Measurements from ENCODE around the gene MSL2.
"Not testable (repeated sequence)": the region's sequence is repeated elsewhere in the genome, so short reads cannot be mapped to it uniquely, and the experiment has no call there.

Gene MSL2

GRCh38 chr3:136151219-136151618 is 44.9 kb downstream of the MSL2 start:
- DNase-seq = no peak
- Histone ChIP-seq H3K4me3 (ENCODE audit: low read depth, low read length) (no peak overlapping the region), H3K27me3 (ENCODE audit: insufficient read depth, low read depth, severe bottlenecking) (no peaks in the 10 kb centered on the region), H3K9me3 (ENCODE audit: severe bottlenecking) (no peaks in the 10 kb centered on the region), H3K27ac (no peak overlapping the region), H3K36me3 (peaks cover 43% of the 10 kb centered on the region)
- TF ChIP-seq, protein P1, sequence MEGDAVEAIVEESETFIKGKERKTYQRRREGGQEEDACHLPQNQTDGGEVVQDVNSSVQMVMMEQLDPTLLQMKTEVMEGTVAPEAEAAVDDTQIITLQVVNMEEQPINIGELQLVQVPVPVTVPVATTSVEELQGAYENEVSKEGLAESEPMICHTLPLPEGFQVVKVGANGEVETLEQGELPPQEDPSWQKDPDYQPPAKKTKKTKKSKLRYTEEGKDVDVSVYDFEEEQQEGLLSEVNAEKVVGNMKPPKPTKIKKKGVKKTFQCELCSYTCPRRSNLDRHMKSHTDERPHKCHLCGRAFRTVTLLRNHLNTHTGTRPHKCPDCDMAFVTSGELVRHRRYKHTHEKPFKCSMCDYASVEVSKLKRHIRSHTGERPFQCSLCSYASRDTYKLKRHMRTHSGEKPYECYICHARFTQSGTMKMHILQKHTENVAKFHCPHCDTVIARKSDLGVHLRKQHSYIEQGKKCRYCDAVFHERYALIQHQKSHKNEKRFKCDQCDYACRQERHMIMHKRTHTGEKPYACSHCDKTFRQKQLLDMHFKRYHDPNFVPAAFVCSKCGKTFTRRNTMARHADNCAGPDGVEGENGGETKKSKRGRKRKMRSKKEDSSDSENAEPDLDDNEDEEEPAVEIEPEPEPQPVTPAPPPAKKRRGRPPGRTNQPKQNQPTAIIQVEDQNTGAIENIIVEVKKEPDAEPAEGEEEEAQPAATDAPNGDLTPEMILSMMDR (IDR thresholded peaks at IDR 0.05; ENCODE audit: low read depth, low read length) = no peak

- H3K27me3 ChIP-seq (ENCODE audit: insufficient read depth, low read depth, severe bottlenecking) = no peaks in the 10 kb centered on the region
- peaks cover 49% of the 10 kb centered on the region for H3K36me3 ChIP-seq
- DNase-seq = no peak
- TF ChIP-seq, protein P1 (IDR thresholded peaks at IDR 0.05; ENCODE audit: low read depth, low read length) = no peak
- H3K27ac ChIP-seq = no peak overlapping the region
- H3K9me3 ChIP-seq (ENCODE audit: severe bottlenecking) = no peaks in the 10 kb centered on the region
- no peak overlapping the region for H3K4me3 ChIP-seq (ENCODE audit: low read depth, low read length)
Measured at GRCh38 chr3:136149667-136150066, 46.5 kb downstream of the MSL2 start.

GRCh38 chr3:136146981-136147729 is 49.0 kb downstream of the MSL2 start:
- no peak for DNase-seq

DNA sequence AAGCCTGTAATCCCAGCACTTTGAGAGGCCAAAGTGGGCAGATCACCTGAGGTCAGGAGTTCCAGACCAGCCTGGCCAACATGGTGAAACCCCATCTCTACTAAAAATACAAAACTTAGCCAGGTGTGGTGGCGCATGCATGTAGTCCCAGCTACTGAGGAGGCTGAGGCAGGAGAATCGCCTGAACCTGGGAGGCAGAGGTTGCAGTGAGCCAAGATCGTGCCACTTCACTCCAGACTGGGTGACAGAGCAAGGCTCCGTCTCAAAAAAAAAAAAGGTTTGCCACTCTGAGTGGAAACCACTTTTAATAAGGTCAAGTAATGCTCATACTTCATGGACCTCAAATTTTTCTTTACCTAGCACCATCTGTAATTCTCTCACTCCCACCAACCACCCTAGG is 51.7 kb downstream of the MSL2 start:
- not testable (repeated sequence) for H3K27ac ChIP-seq; DNase-seq; H3K9me3 ChIP-seq (ENCODE audit: severe bottlenecking); H3K4me3 ChIP-seq (ENCODE audit: low read depth, low read length); H3K27me3 ChIP-seq (ENCODE audit: insufficient read depth, low read depth, severe bottlenecking)
- H3K36me3 ChIP-seq = peaks cover 16% of the 10 kb centered on the region

More at GRCh38 chr3:136146981-136147729, 49.0 kb downstream of the MSL2 start:
- H3K9me3 ChIP-seq (ENCODE audit: severe bottlenecking) = no peaks in the 10 kb centered on the region
- peaks cover 40% of the 10 kb centered on the region for H3K36me3 ChIP-seq
- no peak overlapping the region for H3K4me3 ChIP-seq (ENCODE audit: low read depth, low read length)
- H3K27me3 ChIP-seq (ENCODE audit: insufficient read depth, low read depth, severe bottlenecking) = no peaks in the 10 kb centered on the region
- H3K27ac ChIP-seq = no peak overlapping the region
- TF ChIP-seq, protein P1 (IDR thresholded peaks at IDR 0.05; ENCODE audit: low read depth, low read length) = no peak

DNA sequence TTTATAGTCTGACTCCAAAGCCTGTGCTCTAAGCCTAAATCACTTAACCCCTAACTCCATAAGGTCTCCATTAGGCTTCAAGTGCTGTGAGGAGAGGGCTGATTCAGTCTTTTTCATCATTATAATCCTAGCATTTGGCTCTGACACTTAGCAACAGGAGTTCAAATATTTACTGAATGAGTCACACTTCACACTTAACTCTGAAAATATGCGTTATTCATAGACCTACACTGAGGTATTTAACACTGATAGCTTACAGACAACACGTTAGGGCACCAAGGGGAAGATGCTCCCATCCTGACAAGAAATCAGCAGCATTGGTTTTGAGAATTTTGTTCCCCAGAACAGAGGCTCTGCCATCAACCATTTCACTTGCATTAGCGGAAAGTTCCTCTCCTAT is 53.5 kb downstream of the MSL2 start:
- TF ChIP-seq, protein P1 (IDR thresholded peaks at IDR 0.05; ENCODE audit: low read depth, low read length) = no peak
- Histone ChIP-seq H3K27me3 (ENCODE audit: insufficient read depth, low read depth, severe bottlenecking) (no peaks in the 10 kb centered on the region), H3K9me3 (ENCODE audit: severe bottlenecking) (peaks cover 2% of the 10 kb centered on the region), H3K27ac (no peak overlapping the region), H3K36me3 (peaks cover 12% of the 10 kb centered on the region), H3K4me3 (ENCODE audit: low read depth, low read length) (no peak overlapping the region)
- no peak for DNase-seq

DNA sequence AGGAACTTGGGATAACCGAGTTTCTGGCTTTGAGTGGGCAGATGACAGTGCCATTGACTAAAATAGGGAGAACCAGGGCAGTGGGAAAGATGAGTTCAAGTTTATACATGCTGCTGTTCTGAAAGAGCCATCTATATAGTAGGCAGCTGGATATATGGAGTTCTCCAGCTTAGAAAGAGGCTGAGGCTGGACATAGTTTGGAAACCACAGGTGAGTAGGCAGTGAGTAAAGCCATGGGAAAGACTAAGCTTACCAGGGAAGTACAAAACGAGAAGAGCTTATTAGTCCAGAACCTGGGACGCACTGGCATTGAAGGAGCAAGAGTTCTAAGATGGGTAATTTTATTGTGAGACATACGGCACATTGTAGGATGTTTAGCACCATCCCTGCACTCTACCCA is 54.2 kb downstream of the MSL2 start:
- DNase-seq = no peak
- Histone ChIP-seq H3K27ac (no peak overlapping the region), H3K9me3 (ENCODE audit: severe bottlenecking) (peaks cover 2% of the 10 kb centered on the region), H3K36me3 (peaks cover 6% of the 10 kb centered on the region), H3K27me3 (ENCODE audit: insufficient read depth, low read depth, severe bottlenecking) (no peaks in the 10 kb centered on the region), H3K4me3 (ENCODE audit: low read depth, low read length) (no peak overlapping the region)
- TF ChIP-seq, protein P1 (IDR thresholded peaks at IDR 0.05; ENCODE audit: low read depth, low read length) = no peak
